ENCODE results near the gene ERLEC1. TPM values are rescaled to one million over a fixed set of nuclear protein-coding genes. Genes with fewer than 3 reads are reported as not detected.

Gene ERLEC1
- 34.2 to 36.8 TPM (median 34.9 TPM) in 3 replicates for total RNA-seq

GRCh38 chr2:53786705-53787613 is at the start of gene ERLEC1, which contains the start of gene ASB3:
Gene ERLEC1, plus strand, starts transcription at chr2:53787044. Its CDS starts 167 bp downstream, at chr2:53787211.
Gene ASB3, minus strand, starts transcription at chr2:53786953. Its CDS starts 21,381 bp downstream, at chr2:53765572.
- no peaks in the 10 kb centered on the region for H3K9me3 Mint-ChIP-seq
- H3K36me3 Mint-ChIP-seq = no peaks in the 10 kb centered on the region
- H3K4me1 Mint-ChIP-seq = peaks cover 43% of the 10 kb centered on the region

DNA sequence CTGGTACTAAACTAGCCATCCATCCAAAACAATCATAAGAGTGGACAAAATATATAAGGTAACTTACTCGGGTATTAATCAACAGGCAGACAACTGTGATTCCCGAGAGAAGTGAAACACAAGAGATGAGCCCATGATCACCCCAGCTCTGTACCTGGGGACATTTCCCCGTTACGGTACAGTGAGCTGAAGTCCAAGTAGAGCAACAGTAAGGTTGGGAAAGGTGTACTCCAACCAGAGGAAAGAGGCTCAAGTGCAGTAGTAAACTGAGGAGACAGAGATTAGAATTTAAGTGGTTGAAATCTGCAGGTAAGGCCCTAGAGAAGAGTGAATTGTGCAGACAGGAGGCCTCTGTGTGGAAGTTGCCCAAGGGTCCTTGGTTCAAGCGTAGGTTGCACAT is 49.8 kb upstream of the ERLEC1 start:
- TF ChIP-seq, protein P1, sequence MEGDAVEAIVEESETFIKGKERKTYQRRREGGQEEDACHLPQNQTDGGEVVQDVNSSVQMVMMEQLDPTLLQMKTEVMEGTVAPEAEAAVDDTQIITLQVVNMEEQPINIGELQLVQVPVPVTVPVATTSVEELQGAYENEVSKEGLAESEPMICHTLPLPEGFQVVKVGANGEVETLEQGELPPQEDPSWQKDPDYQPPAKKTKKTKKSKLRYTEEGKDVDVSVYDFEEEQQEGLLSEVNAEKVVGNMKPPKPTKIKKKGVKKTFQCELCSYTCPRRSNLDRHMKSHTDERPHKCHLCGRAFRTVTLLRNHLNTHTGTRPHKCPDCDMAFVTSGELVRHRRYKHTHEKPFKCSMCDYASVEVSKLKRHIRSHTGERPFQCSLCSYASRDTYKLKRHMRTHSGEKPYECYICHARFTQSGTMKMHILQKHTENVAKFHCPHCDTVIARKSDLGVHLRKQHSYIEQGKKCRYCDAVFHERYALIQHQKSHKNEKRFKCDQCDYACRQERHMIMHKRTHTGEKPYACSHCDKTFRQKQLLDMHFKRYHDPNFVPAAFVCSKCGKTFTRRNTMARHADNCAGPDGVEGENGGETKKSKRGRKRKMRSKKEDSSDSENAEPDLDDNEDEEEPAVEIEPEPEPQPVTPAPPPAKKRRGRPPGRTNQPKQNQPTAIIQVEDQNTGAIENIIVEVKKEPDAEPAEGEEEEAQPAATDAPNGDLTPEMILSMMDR (IDR thresholded peaks at IDR 0.05; ENCODE audit: unreplicated experiment) = no peak
- Mint-ChIP-seq H3K36me3 (peaks cover 28% of the 10 kb centered on the region), H3K27ac (no peak overlapping the region), H3K9me3 (peaks cover 12% of the 10 kb centered on the region), H3K4me1 (no peaks in the 10 kb centered on the region), H3K27me3 (ENCODE audit: low read depth) (no peaks in the 10 kb centered on the region), H3K4me3 (no peak overlapping the region)
- DNase-seq (ENCODE audit: low spot score in 2 of 2, unreplicated experiment in 2 of 2) = no peak

More at GRCh38 chr2:53786705-53787613, at the start of gene ERLEC1, which contains the start of gene ASB3:
- H3K27ac Mint-ChIP-seq = peak within 1 kb of the TSS; percentile 97
- TF ChIP-seq, protein P1 (IDR thresholded peaks at IDR 0.05; ENCODE audit: unreplicated experiment) = no peak
- peak; percentile 67 to 87 for DNase-seq (ENCODE audit: low spot score in 2 of 2, unreplicated experiment in 2 of 2)
- peak within 1 kb of the TSS; percentile 93 for H3K4me3 Mint-ChIP-seq
- H3K27me3 Mint-ChIP-seq (ENCODE audit: low read depth) = no peaks in the 10 kb centered on the region

- peaks cover 32% of the 10 kb centered on the region for H3K36me3 Mint-ChIP-seq
- H3K4me3 Mint-ChIP-seq = no peak overlapping the region
- H3K9me3 Mint-ChIP-seq = peaks cover 12% of the 10 kb centered on the region
- no peak for DNase-seq (ENCODE audit: low spot score in 2 of 2, unreplicated experiment in 2 of 2)
- no peak overlapping the region for H3K27ac Mint-ChIP-seq
- H3K27me3 Mint-ChIP-seq (ENCODE audit: low read depth) = no peaks in the 10 kb centered on the region
- no peaks in the 10 kb centered on the region for H3K4me1 Mint-ChIP-seq
- TF ChIP-seq, protein P1 (IDR thresholded peaks at IDR 0.05; ENCODE audit: unreplicated experiment) = no peak
Measured at GRCh38 chr2:53739032-53739431, 47.8 kb upstream of the ERLEC1 start.

GRCh38 chr2:53740170-53740569 is 46.7 kb upstream of the ERLEC1 start:
- peaks cover 4% of the 10 kb centered on the region for H3K9me3 Mint-ChIP-seq
- H3K27ac Mint-ChIP-seq = no peak overlapping the region

DNA sequence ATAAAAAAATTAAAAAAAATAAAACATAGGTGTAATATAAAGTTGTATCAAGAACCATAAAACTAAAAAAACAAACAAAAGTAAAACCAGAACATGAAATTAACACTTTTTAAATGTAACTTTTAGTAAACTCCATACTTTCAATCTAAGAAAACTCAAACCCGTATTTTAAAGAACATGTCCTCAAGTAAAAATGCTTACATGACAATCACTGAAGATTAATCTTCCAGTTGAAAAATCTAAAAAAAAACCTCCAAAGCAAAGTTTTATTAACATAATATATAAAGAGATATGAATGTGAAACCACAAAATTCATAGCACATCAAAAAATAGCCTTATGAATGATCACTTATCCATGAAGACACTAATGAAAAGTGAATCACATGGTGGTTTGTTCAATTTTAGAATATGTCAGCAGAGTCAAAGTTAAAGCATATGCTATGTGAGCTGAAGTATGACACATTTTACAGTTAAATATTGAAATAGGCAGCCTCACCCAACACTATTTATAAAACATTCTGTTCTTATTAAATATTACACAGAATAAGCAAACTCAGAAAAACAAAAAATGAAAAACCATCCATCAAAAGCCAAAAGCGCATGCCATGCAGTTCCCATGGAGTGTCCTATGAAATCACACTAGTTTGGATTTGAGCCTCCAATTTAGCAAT is 42.3 kb upstream of the ERLEC1 start:
- TF ChIP-seq, protein P1 (IDR thresholded peaks at IDR 0.05; ENCODE audit: unreplicated experiment) = no peak
- no peak overlapping the region for H3K27ac Mint-ChIP-seq

More at GRCh38 chr2:53740170-53740569, 46.7 kb upstream of the ERLEC1 start:
- Mint-ChIP-seq H3K36me3 (peaks cover 22% of the 10 kb centered on the region), H3K27me3 (ENCODE audit: low read depth) (no peaks in the 10 kb centered on the region), H3K4me1 (no peaks in the 10 kb centered on the region), H3K4me3 (no peak overlapping the region)
- no peak for DNase-seq (ENCODE audit: low spot score in 2 of 2, unreplicated experiment in 2 of 2)
- TF ChIP-seq, protein P1 (IDR thresholded peaks at IDR 0.05; ENCODE audit: unreplicated experiment) = no peak

More for the DNA sequence above, 42.3 kb upstream of the ERLEC1 start:
- Mint-ChIP-seq H3K36me3 (peaks cover 38% of the 10 kb centered on the region), H3K4me1 (no peaks in the 10 kb centered on the region), H3K4me3 (no peak overlapping the region), H3K9me3 (no peaks in the 10 kb centered on the region), H3K27me3 (ENCODE audit: low read depth) (no peaks in the 10 kb centered on the region)
- no peak for DNase-seq (ENCODE audit: low spot score in 2 of 2, unreplicated experiment in 2 of 2)
